ENCODE data around the gene BABAM1. TPM values are rescaled to one million over a fixed set of nuclear protein-coding genes. Genes with fewer than 3 reads are reported as not detected.
A peak's percentile ranks its signal among the peaks of the same experiment; 100 is the strongest.

BABAM1 gene
- total RNA-seq: 10 to 100 TPM; 63.5 to 70.3 TPM
- long read RNA-seq, transcript BABAM1-208 (9 exons, 1,470 nt): major isoform, 47 of 75 reads
- long read RNA-seq, transcript BABAM1-201 (9 exons, 1,472 nt): minor isoform, 14 of 75 reads
- long read RNA-seq, partial matches to known transcripts: 4 of 75 reads
- long read RNA-seq, other reads (novel, unspliced or antisense): 7 of 75 reads

GRCh38 chr19:17266975-17267788 lies at the start of gene BABAM1:
Gene BABAM1 (plus strand): TSS chr19:17267443. CDS start chr19:17268807, 1,364 bp downstream.
- intact Hi-C loops (cut with DNase I, micrococcal nuclease): no loop called here
- DNase-seq: peak; percentile 93 to 97
- peak; percentile 96 for ATAC-seq

GRCh38 chr19:17219286-17219685 lies 48.0 kb upstream of the BABAM1 start:
- intact Hi-C loops (cut with DNase I, micrococcal nuclease): no loop called here
- ATAC-seq: no peak
- no peak for DNase-seq

- ATAC-seq (peak; percentile 54), DNase-seq (peak in 1 of 2 donors; percentile 38)
- intact Hi-C loops (cut with DNase I, micrococcal nuclease): no loop called here
Observed at GRCh38 chr19:17220207-17220758, 47.0 kb upstream of the BABAM1 start.

- intact Hi-C loops (cut with DNase I, micrococcal nuclease): no loop called here
- ATAC-seq (no peak), DNase-seq (no peak)
Observed at GRCh38 chr19:17225053-17225452, 42.2 kb upstream of the BABAM1 start.

- DNase-seq (peak; percentile 98 to 99), ATAC-seq (peak; percentile 91)
- intact Hi-C loops (cut with DNase I, micrococcal nuclease): no loop called here
Observed at GRCh38 chr19:17226002-17226933, 41.0 kb upstream of the BABAM1 start, which contains the start of gene OCEL1. Gene OCEL1 (plus strand): TSS chr19:17226226. CDS start chr19:17226248, 22 bp downstream.

- no peak for ATAC-seq
- no peak for DNase-seq
- intact Hi-C loops (cut with DNase I, micrococcal nuclease): no loop called here
Observed at GRCh38 chr19:17227798-17228367, 39.4 kb upstream of the BABAM1 start.

GRCh38 chr19:17229890-17230289 lies 37.4 kb upstream of the BABAM1 start:
- ATAC-seq (no peak), DNase-seq (no peak)
- intact Hi-C loops (cut with DNase I, micrococcal nuclease): no loop called here

GRCh38 chr19:17232258-17232657 lies 35.0 kb upstream of the BABAM1 start:
- ATAC-seq (no peak), DNase-seq (no peak)
- intact Hi-C loops (cut with DNase I, micrococcal nuclease): no loop called here

GRCh38 chr19:17234911-17235299 lies 32.3 kb upstream of the BABAM1 start:
- intact Hi-C loops (cut with DNase I, micrococcal nuclease): no loop called here
- ATAC-seq (peak; percentile 72), DNase-seq (peak; percentile 70 to 80)

GRCh38 chr19:17235300-17235970 lies 31.8 kb upstream of the BABAM1 start:
- ATAC-seq (peak; percentile 67), DNase-seq (peak; percentile 75 to 86)
- intact Hi-C loops (cut with DNase I, micrococcal nuclease): no loop called here

- ATAC-seq (peak; percentile 22), DNase-seq (peak; percentile 60 to 70)
- intact Hi-C loops (cut with DNase I, micrococcal nuclease): no loop called here
Observed at GRCh38 chr19:17235971-17236777, 31.1 kb upstream of the BABAM1 start.

- no peak for DNase-seq
- no peak for ATAC-seq
- intact Hi-C loops (cut with DNase I, micrococcal nuclease): no loop called here
Observed at GRCh38 chr19:17236811-17237543, 30.3 kb upstream of the BABAM1 start.

GRCh38 chr19:17237747-17238706 lies 29.2 kb upstream of the BABAM1 start:
- DNase-seq (no peak), ATAC-seq (no peak)
- intact Hi-C loops (cut with DNase I, micrococcal nuclease): no loop called here

- DNase-seq: peak; percentile 58 to 65
- intact Hi-C loops (cut with DNase I, micrococcal nuclease): no loop called here
- peak; percentile 54 for ATAC-seq
Observed at GRCh38 chr19:17240062-17240752, 27.0 kb upstream of the BABAM1 start.

GRCh38 chr19:17240826-17241399 lies 26.3 kb upstream of the BABAM1 start:
- intact Hi-C loops (cut with DNase I, micrococcal nuclease): no loop called here
- no peak for ATAC-seq

More at GRCh38 chr19:17240826-17241399, 26.3 kb upstream of the BABAM1 start:
- DNase-seq: no peak
